GM18526 (cell line): Measurements from ENCODE around the gene PHF20.

Source experiments
- POLR2A ChIP-seq: IDR thresholded peaks from 3 replicates; pipeline ENCODE4 v1.6.1; 2011; ENCODE audit not compliant: insufficient read length; ENCODE audit errors: extremely low read depth

Gene PHF20

DNA sequence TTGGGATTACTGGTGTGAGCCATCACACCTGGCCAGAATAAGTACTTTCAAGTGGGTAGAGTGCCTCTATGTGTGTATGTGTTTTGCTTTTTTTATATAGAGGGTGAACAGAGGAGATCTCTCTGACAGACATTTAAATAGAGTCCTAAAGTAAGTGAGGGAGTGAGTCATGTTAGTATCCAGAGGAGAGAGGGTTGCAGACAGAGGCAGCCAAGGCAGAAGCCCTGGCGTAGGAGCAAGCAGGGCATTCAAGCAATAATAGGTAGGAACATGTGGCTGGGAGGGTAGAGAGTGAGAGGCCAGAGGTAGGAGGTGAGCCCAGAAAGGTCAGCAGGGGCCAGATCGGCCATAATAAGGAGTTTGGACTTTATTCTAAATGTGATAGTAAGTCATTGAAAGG, 48.9 kb downstream of the PHF20 start:
- TF ChIP-seq POLR2A = no peak

DNA sequence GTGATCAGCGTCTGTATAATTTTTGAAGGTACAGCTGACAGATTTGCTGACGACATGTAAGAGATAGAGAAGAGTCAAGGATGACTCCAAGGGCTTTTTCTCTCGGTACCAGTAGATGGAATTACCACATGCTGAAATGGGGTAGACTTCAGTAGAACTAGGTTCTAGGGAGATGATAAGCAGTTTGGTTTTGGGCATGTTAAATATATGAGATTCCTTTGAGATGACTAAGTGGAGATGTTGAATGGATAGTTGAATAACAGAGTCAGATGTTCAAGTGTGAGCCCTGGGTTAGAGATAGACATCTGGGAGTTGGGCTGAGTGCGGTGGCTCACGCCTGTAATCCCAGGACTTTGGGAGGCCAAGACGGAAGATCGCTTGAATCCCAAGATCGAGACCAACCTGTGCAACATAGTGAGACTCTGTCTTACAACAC, 50.0 kb downstream of the PHF20 start:
- TF ChIP-seq POLR2A = no peak

DNA sequence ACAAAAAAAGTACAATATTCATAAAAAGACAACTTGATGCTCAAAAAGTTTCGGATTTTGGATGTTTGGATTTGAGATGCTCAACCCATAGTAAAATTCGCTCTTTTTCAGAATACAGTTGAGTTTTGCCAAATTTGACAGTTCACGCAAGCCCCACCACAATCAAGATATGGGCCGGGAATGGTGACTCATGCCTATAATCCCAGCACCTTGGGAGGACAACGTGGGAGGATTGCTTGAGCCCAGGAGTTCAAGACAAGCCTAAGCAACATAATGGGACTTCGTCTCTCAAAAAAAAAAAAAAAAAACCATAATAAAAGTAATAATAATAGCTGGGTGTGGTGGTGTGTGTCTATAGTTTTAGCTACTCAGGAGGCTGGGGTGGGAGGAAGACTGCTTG, 51.3 kb downstream of the PHF20 start:
- TF ChIP-seq POLR2A = no peak

DNA sequence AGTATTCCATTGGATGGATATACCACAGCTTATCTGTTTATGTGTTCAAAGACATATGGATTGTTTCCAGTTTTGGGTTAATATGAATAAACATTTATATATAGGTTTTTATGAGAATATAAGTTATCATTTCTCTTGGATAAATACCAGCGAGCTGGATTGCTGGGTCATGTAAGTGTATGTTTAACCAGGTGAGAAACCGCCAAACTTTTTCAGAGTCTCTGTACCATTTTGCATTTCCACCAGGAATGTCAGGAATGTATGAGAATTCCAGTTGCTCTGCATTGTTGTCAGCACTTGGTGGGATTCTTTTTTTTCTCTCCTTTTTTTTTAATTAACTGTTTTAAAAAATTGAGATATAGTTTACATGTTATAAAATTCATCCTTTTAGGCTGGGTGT, 52.1 kb downstream of the PHF20 start:
- no peak for TF ChIP-seq POLR2A

DNA sequence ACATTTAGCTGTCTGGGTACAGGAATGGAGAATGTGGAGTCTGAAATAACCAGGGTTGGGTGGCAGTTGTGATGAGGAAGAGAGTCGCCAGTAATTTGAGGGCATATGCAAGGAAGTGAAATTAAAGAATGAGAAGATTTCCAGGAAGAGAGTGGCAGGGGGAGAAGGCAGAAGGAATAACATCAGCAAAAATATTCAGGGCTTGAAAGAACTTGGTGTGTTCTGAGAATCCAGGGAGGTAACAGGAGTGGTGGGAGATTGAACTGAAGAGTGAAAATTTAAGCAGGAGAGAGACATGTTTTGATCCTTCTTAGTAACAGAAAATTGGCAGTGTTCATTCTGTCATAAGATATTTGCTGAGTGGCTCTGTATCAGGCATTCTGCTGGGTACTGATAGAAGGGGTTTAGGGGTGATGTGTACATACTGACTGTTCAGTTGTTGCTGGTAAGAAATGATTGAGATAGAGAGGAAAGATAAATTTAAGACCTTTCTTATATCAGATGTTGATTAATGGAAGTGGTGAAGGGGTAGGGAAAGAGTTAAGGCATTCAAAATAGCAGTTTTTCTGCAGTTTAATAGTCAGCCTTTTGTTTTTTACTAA, 54.7 kb downstream of the PHF20 start:
- no peak for TF ChIP-seq POLR2A

DNA sequence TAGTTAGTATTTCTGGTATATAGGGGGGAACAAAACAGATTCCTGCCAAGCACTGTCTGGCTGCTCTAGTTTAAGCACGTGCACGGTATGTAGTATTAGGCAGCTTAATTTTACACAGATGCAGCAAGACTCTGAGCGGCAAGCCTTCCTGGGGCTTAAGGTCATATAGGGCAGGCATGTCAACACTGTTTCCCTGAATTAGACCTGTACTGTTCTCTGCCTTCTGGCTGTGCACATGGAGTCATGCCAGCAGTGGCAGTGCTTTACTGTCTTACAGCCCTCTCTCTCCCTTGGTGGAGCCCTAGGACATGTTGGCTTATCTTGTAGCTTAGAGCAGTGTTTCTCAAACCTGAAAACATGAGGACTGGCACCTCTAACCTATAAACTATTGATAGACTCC, 56.6 kb downstream of the PHF20 start:
- TF ChIP-seq POLR2A = no peak

DNA sequence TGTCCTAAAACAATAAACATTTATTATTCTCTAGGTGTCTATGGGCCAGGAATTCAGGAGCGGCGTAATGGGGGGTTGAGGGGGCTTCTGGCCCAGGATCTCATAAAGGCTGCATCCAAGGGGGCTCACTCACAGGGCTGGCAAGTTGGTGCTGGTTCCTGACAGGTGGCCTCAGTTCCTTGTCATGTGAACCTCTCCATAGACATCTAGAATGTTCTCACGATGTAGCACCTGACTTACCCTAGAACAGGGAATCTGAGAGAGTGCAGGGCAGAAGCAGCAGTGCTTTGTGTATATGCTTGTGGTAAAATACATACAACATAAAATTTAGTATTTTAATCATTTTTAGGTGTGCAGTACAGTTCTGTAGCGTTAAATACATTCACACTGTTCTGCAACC, 57.1 kb downstream of the PHF20 start:
- TF ChIP-seq POLR2A = no peak

DNA sequence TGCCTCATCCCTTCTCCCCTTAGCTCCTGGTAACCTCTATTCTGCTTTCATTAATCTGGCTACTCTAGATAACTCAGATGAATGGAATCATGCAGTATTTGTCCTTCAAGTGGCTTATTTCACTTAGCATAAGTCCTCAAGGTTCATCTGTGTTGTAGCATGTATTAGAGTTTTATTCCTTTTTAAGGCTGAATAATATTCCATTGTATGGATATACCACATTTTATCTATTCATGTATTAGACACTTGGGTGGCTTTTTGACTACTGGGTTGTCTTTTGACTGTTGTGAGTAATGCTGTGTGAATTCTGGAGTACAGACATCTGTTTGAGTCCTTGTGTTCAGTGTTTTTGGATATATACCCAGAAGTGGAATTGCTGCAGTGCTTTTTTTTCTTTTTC, 58.4 kb downstream of the PHF20 start:
- TF ChIP-seq POLR2A = no peak

DNA sequence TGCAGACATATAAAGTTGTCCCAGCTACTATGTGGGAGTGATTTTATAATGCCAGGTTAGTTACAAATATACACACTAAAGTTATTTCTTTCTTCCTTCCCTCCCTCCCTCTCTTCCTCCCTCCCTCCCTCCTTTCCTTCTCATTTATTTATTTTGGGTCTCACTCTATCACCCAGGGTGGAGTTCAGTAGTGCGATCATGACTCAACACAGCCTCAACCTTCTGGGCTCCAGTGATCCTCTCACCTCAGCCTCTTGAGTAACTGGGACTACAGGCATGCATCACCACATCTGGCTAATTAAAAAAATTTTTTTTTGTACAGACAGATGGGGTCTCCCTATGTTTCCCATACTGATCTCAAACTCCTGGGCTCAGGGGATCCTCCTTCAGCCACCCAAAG, 59.2 kb downstream of the PHF20 start:
- no peak for TF ChIP-seq POLR2A

DNA sequence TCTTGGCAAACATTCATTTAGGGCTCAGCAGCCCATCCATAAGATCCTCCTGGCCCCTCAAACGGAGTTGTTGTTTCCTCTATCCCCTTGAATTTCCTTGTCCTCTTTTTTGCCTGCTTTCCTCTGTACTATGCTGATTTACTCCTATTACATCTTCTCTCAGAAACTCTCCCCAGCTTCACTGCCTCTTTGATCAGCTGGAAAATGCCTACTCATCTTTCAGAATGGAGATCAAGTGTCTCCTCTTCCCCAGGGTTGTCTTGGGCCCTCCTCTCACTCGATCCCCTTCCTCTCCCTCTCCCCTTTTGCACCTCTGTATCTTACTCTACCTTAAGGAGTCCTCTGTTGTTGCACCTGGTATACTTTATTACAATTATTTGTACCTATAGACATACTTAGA, 60.2 kb downstream of the PHF20 start:
- TF ChIP-seq POLR2A = no peak

DNA sequence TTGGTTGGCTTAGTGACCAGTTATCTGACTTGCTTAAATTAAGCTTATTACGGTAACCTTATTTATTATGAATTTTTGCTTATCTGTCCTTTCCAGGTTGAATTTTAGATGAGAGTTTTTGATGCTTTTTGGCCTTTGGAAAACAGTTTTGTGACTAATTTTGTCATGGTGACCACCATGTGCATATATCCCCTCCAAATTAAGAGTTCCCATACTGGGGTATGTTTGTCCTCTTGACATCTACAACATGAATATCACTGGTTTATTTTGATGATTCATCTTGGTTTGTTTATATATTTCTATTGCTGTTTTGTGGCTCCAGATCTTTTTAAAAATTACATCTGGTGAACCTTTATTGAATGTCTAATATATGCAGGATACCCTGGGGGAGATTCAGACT, 61.4 kb downstream of the PHF20 start:
- no peak for TF ChIP-seq POLR2A

DNA sequence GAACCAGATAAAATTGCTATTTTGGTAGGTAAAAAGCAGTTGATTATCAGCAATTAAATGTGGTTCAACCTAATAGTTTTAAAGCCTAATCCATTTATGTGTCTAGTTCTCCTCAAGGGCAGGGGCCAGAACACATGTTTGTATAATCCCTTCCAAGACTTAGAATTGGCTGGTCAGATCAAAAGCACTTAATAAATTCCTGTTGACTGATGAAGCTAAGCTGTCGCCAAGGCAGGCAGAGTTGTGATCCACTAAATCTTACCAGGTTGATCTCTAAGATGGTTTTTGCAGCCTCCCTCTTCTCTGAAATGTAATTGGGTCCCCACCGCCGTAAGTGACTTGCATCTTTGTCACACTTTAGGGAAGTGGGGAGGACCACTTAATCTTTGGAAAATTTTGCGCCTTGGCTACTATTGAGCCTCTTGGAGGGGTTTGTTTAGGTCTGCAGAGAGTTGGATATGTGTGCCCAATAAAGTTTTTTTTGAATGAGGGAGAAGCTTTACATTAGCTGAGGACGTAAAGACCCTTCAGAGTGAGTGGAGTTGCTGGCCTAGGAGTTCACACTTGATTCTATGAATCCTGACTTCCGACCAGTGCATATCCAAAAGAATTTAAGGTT, 65.9 kb downstream of the PHF20 start:
- TF ChIP-seq POLR2A = no peak

DNA sequence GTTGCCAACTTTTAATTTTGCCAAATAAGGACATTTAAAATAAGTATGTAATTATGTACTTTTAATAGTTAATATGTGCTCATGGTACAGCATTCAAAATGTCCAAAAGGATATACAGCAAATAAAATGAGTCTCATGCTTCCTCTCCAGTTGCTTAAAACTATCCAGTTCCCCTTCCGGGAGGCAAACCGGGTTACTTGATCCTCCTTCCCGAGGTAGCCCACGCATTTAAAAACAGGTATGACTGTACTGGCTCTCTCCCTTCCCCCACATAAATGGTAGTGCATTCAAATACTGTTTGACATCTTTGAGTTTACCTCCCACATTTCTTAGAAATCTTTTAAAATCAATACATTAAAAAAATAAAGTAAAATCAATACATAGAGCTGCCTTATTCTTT, 66.4 kb downstream of the PHF20 start:
- TF ChIP-seq POLR2A = no peak

DNA sequence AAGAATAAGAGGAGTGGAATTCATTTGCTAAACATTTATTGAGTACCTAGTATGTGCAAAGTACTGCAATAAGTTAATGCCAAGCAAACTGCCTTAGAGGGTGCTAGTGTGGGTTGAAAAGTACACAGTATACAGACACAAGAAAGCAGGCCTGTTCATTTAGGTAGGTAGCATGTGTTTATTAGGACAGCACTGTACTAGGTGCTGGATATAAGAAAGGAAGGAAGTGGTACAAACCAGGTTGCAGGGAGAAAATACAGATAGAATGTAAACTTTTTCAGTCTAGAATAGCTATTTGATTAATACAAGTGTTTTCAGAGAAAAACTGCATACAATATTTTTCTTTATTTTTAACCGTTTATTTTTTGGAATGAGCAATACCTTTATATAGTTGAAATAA, 68.1 kb downstream of the PHF20 start:
- no peak for TF ChIP-seq POLR2A

DNA sequence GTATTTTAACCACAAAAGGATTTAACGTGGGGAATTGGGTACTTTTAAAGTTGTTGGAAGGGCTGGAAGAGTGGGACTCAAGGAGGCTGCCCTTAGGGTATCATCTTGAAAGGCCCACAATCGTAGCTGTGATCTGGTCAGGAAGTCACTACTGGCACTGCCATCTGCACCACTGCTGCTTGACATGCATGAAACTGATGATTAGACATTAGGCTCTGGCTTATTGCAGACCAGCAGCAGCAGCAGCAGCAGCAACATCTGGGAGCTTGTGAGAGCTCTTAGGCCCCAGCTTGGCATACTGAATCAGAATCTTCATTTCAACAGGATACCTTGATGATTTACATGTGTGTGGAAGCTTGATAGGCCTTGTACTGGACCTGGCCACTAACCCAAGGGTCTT, 68.6 kb downstream of the PHF20 start:
- TF ChIP-seq POLR2A = no peak

DNA sequence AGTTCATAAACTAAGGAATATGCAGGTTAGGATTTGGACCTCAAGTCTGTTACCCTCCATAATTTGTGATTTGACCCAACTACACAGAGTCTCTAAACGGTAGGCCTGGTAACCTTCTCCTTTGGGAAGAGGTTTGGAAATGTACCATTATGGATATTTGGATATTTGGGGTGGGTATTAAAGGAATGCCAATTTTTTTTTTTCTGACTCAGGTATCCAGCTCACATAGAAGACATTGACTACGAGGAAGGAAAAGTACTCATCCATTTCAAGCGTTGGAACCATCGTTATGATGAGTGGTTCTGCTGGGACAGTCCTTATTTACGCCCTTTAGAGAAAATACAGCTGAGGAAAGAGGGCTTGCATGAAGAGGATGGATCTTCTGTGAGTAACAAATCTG, 70.5 kb downstream of the PHF20 start:
- TF ChIP-seq POLR2A = no peak

DNA sequence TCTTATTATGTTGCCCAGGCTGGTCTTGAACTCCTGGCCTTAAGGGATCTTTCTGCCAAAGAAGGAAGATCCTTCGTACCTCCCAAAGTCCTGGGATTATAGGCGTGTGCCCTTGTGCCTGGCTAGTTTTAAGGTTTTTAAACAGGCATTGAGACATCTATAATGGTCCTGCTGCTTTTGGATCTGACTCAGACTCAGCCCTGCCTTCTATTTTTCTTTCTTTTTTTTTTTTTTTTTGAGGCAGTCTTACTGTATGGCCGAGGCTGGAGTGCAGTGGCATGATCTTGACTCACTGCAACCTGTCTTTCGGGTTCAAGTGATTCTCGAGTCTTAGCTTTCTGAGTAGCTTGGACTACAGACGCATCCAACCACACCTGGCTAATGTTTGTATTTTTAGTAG, 73.7 kb downstream of the PHF20 start:
- no peak for TF ChIP-seq POLR2A
